ENCODE measurements around the gene PSTPIP2. TPM values are rescaled to one million over a fixed set of nuclear protein-coding genes. Genes with fewer than 3 reads are reported as not detected.

Gene PSTPIP2
- total and polyA plus RNA-seq, 2 experiments from 2014 or later, result 1.4 to 2.6 TPM

DNA sequence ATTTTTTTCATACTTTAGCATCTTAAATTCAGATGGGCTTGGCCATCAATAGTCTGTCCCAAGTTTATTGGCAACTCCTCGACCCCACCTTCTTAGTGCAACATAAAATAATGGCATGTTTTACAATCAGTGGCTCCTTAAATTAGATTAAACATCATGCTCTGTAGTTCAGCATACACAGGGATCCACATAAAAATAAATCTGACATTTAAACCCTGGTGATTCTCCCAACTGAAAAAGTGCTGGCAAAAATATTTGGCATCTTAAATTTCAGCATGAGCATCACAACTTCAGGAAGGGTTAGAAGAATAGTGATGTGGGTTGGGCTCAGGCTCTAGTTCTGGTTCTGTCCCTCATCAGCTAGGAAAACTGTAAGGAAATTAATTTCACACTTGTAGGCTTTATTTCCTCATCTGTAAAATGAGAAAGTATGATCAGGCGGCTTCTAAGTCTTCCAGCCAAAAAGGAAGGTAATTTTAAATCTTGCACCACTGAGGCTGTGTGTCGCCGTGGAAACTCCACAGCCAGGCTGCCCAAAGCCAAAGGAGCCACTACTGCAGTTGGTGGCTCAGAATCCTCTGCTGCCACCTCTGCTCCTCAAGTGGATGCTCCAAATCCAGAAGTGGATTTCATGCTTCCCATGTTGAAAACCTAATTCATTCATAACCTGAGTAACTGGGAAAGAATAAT is 87.4 kb downstream of the PSTPIP2 start (continued):
- TF ChIP-seq, protein P1, sequence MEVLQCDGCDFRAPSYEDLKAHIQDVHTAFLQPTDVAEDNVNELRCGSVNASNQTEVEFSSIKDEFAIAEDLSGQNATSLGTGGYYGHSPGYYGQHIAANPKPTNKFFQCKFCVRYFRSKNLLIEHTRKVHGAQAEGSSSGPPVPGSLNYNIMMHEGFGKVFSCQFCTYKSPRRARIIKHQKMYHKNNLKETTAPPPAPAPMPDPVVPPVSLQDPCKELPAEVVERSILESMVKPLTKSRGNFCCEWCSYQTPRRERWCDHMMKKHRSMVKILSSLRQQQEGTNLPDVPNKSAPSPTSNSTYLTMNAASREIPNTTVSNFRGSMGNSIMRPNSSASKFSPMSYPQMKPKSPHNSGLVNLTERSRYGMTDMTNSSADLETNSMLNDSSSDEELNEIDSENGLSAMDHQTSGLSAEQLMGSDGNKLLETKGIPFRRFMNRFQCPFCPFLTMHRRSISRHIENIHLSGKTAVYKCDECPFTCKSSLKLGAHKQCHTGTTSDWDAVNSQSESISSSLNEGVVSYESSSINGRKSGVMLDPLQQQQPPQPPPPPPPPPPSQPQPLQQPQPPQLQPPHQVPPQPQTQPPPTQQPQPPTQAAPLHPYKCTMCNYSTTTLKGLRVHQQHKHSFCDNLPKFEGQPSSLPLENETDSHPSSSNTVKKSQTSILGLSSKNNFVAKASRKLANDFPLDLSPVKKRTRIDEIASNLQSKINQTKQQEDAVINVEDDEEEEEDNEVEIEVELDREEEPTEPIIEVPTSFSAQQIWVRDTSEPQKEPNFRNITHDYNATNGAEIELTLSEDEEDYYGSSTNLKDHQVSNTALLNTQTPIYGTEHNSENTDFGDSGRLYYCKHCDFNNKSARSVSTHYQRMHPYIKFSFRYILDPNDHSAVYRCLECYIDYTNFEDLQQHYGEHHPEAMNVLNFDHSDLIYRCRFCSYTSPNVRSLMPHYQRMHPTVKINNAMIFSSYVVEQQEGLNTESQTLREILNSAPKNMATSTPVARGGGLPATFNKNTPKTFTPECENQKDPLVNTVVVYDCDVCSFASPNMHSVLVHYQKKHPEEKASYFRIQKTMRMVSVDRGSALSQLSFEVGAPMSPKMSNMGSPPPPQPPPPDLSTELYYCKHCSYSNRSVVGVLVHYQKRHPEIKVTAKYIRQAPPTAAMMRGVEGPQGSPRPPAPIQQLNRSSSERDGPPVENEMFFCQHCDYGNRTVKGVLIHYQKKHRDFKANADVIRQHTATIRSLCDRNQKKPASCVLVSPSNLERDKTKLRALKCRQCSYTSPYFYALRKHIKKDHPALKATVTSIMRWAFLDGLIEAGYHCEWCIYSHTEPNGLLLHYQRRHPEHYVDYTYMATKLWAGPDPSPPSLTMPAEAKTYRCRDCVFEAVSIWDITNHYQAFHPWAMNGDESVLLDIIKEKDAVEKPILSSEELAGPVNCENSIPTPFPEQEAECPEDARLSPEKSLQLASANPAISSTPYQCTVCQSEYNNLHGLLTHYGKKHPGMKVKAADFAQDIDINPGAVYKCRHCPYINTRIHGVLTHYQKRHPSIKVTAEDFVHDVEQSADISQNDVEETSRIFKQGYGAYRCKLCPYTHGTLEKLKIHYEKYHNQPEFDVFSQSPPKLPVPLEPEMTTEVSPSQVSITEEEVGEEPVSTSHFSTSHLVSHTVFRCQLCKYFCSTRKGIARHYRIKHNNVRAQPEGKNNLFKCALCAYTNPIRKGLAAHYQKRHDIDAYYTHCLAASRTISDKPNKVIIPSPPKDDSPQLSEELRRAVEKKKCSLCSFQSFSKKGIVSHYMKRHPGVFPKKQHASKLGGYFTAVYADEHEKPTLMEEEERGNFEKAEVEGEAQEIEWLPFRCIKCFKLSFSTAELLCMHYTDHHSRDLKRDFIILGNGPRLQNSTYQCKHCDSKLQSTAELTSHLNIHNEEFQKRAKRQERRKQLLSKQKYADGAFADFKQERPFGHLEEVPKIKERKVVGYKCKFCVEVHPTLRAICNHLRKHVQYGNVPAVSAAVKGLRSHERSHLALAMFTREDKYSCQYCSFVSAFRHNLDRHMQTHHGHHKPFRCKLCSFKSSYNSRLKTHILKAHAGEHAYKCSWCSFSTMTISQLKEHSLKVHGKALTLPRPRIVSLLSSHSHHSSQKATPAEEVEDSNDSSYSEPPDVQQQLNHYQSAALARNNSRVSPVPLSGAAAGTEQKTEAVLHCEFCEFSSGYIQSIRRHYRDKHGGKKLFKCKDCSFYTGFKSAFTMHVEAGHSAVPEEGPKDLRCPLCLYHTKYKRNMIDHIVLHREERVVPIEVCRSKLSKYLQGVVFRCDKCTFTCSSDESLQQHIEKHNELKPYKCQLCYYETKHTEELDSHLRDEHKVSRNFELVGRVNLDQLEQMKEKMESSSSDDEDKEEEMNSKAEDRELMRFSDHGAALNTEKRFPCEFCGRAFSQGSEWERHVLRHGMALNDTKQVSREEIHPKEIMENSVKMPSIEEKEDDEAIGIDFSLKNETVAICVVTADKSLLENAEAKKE (CRISPR knock-in tag; IDR thresholded peaks at IDR 0.05), result no peak
- TF ChIP-seq EZH2 (IDR thresholded peaks at IDR 0.05; ENCODE audit: low read depth, unreplicated experiment) (no peak), STAT1 (IDR thresholded peaks at IDR 0.05; ENCODE audit: unreplicated experiment) (no peak), ZNF114 (CRISPR knock-in tag; IDR thresholded peaks at IDR 0.05) (no peak), POLR2AphosphoS5 (IDR thresholded peaks at IDR 0.05; ENCODE audit: low read depth) (no peak), REST (IDR thresholded peaks at IDR 0.05; ENCODE audit: unreplicated experiment) (no peak)
